Ishikawa (cell line): Measurements from ENCODE around the gene CTPS1.
A peak's percentile ranks its signal among the peaks of the same experiment; 100 is the strongest.

Experiments used
- CEBPB ChIP-seq: IDR thresholded peaks from 2 replicates; pipeline ENCODE4 v1.6.1; 2012
- CREB1 ChIP-seq: IDR thresholded peaks from 2 replicates; pipeline ENCODE4 v1.6.1; 2012; ENCODE audit warnings: low read depth
- EGR1 ChIP-seq: IDR thresholded peaks from 2 replicates; pipeline ENCODE4 v1.6.1; 2012
- EP300 ChIP-seq: IDR thresholded peaks from 2 replicates; pipeline ENCODE4 v1.6.1; 2012; ENCODE audit warnings: borderline replicate concordance
- FOXM1 ChIP-seq: IDR thresholded peaks from 2 replicates; pipeline ENCODE4 v1.6.1; 2012; ENCODE audit warnings: low read depth, borderline replicate concordance
- MAX ChIP-seq: IDR thresholded peaks from 2 replicates; pipeline ENCODE4 v1.6.1; 2012
- NFIC ChIP-seq: IDR thresholded peaks from 2 replicates; pipeline ENCODE4 v1.6.1; 2012
- RAD21 ChIP-seq: IDR thresholded peaks from 2 replicates; pipeline ENCODE4 v1.6.1; 2012; ENCODE audit warnings: low read depth
- REST ChIP-seq: IDR thresholded peaks from 2 replicates; pipeline ENCODE4 v1.6.1; 2012; ENCODE audit warnings: low read depth, mild to moderate bottlenecking
- TAF1 ChIP-seq: IDR thresholded peaks from 2 replicates; pipeline ENCODE4 v1.6.1; 2012; ENCODE audit warnings: low read depth, mild to moderate bottlenecking
- TCF12 ChIP-seq: IDR thresholded peaks from 2 replicates; pipeline ENCODE4 v1.6.1; 2012; ENCODE audit warnings: low read depth
- TEAD4 ChIP-seq: IDR thresholded peaks from 2 replicates; pipeline ENCODE4 v1.6.1; 2012
- USF1 ChIP-seq: IDR thresholded peaks from 2 replicates; pipeline ENCODE4 v1.6.1; 2012
- YY1 ChIP-seq: IDR thresholded peaks from 2 replicates; pipeline ENCODE4 v1.6.1; 2012; ENCODE audit warnings: low read depth
- ZBTB7A ChIP-seq: IDR thresholded peaks from 2 replicates; pipeline ENCODE4 v1.6.1; 2012; ENCODE audit warnings: low read depth

Gene CTPS1

GRCh38 chr1:41044187-41044586 lies 64.7 kb downstream of the CTPS1 start:
- TF ChIP-seq TCF12 (no peak), YY1 (no peak)

- peak; percentile 89 for TF ChIP-seq TCF12
- TF ChIP-seq CEBPB = peak; percentile 96
- no peak for TF ChIP-seq CREB1
- TF ChIP-seq EP300 = peak; percentile 87
- no peak for TF ChIP-seq EGR1
- TF ChIP-seq FOXM1 = peak; percentile 60; the same call in 1 of the 2 replicates
- peak; percentile 89 for TF ChIP-seq USF1
- no peak for TF ChIP-seq YY1
- no peak for TF ChIP-seq TAF1
- peak; percentile 97 for TF ChIP-seq NFIC
- TF ChIP-seq ZBTB7A = no peak
- peak; percentile 93 for TF ChIP-seq MAX
- peak; percentile 83 for TF ChIP-seq TEAD4
- no peak for TF ChIP-seq REST
- peak; percentile 16; the same call in 1 of the 2 replicates for TF ChIP-seq RAD21
Measured at GRCh38 chr1:41045740-41046139, 66.2 kb downstream of the CTPS1 start.

GRCh38 chr1:41046347-41046775 lies 66.9 kb downstream of the CTPS1 start:
- no peak for TF ChIP-seq USF1
- peak; percentile 57 for TF ChIP-seq MAX

GRCh38 chr1:41048540-41048939 lies 69.0 kb downstream of the CTPS1 start:
- TF ChIP-seq MAX (no peak), NFIC (no peak), FOXM1 (no peak), RAD21 (no peak), TAF1 (no peak), REST (no peak), EGR1 (no peak), ZBTB7A (no peak), CEBPB (no peak), EP300 (no peak), YY1 (no peak), CREB1 (no peak), TCF12 (no peak), TEAD4 (no peak), USF1 (no peak)

- TF ChIP-seq ZBTB7A (no peak), EP300 (no peak), TCF12 (no peak), NFIC (no peak), CEBPB (no peak), REST (no peak), MAX (no peak), TEAD4 (no peak), RAD21 (no peak), FOXM1 (no peak), TAF1 (no peak)
Measured at GRCh38 chr1:41051022-41051421, 71.5 kb downstream of the CTPS1 start.
